ENCODE data around the gene STK24.
A peak's percentile ranks its signal among the peaks of the same experiment; 100 is the strongest.

GRCh38 chr13:98405107-98405571 lies 171.8 kb downstream of the STK24 start:
- peak in 4 of 7 experiments; percentile 17 to 30 (median 26) for TF ChIP-seq CTCF (IDR thresholded peaks at IDR 0.05)
- TF ChIP-seq POLR2A (IDR thresholded peaks at IDR 0.05): no peak
